ENCODE measurements around the gene PTGDS. TPM values are rescaled to one million over a fixed set of nuclear protein-coding genes. Genes with fewer than 3 reads are reported as not detected.
A peak's percentile ranks its signal among the peaks of the same experiment; 100 is the strongest.

Gene PTGDS
- total RNA-seq (2014; rRNA removed; shearing (Covaris generic)): 0.24 TPM in 1 of 2 replicates, not detected in the other

DNA sequence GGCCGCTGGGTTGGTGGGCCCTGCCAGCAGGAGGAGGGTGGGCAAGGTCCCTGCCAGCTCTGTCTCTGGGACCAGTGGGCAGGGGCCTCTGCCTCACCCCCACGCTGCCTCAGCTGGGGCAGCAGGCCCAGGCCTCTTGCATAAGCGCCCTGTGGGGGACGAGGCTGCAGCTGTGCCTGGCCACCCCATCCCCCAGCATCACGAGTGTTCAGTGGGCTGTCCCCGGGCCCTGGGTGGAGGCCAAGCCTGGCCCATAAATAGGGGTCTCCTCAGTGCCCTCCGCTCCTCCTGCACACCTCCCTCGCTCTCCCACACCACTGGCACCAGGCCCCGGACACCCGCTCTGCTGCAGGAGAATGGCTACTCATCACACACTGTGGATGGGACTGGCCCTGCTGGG, at the start of gene PTGDS:
TSS of gene PTGDS (plus strand) at position 282 of the 400 bp plus-strand sequence. CDS start at position 357, 75 bp downstream.
- no peak for DNase-seq (ENCODE audit: low read depth)

DNA sequence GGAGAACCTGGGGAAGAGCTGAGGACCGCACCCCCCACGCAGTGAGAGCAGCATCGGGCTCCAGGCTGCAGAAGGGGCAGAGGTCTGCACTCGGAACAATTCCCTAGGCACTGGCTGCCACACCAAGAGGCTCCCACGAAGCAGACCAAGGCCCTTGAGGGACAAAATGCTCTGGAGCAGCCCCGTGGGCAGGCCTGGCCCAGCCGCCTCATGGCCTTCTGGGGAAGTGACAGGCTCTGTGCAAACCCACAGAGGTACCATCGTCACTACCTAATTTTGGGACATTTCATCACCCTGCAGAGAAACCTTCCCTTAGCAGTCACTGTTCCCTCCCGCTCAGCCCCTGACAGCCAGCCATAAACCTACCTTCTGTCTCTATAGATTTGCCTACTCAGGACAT, 48.7 kb upstream of the PTGDS start:
- no peak for DNase-seq (ENCODE audit: low read depth)

DNA sequence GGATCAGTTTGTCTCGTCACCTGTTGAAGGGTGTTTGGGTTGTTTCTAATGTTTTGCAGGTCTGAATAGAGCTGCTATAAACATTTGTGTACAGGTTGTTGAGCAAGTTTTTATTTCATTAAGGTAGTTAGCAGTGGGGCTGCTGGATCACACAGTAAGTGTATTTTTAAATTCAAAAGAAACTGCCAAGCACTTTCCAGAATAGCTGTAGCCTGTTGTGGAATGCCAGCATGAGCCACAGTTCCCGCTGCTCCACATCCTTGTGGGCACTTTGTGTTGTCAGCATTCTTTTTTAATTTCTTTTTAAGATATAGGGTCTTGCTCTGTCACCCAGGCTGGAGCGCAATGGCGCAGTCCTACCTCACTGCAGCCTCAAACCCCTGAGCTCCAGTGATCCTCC, 47.3 kb upstream of the PTGDS start:
- no peak for DNase-seq (ENCODE audit: low read depth)

DNA sequence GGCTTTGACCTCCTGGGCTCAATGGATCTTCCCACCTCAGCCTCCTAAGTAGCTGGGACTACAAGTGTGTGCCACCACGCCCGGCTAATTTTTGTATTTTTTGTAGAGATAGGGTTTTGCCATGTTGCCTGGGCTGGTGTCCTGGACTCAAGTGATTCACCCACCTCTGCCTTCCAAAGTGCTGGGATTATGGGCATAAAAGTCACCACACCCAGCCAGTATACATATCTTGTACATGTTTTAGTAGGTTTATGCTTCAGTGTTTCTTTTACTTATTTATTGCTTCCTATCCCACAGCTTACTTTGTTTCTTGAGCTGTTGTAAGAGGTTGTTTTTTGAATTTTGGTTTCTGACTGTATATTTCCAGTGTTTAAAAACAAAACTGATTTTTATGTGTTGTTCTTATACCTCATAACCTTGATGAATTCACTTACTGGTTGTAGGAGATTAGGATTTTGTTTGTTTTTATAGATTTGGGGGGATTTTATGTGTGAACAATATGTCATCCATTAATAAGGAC, 45.6 kb upstream of the PTGDS start:
- DNase-seq (ENCODE audit: low read depth): no peak

DNA sequence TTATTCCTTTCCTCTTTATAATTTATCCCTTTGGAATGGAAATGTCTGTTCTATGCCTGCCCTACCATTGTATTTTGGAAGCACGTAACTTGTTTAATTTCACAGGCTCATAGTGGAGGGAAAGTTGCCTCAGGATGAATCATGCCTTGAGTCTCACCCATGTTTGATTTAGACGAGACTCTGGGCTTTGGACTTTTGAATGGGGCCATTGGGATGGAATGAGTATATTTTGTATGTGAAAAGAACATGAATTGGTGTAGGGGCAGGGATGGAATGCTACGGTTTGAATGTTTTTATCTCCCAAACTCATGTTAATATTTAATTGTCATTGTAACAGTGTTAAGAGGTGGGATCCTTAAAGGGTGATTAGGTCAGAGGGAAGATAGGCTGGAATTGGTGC, 43.0 kb upstream of the PTGDS start:
- no peak for DNase-seq (ENCODE audit: low read depth)

DNA sequence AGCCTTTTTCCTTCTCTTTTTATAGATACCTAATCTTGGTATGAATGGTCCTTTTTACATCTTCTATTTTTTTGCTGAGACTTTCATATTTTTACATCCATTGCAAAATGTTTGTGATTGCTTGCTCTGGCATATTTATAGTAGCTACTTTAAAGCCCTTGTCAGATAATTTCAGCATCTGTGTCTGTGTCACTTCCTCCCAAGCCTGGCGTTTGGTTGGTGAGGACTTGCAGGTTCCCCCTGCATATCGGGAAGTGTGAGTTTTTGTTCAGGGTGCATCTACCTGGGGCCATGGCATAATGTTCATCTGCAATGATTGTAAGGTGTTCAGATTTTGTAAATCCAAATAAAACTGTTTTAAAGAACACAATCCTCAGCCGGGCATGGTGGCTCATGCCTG, 41.7 kb upstream of the PTGDS start:
- no peak for DNase-seq (ENCODE audit: low read depth)

DNA sequence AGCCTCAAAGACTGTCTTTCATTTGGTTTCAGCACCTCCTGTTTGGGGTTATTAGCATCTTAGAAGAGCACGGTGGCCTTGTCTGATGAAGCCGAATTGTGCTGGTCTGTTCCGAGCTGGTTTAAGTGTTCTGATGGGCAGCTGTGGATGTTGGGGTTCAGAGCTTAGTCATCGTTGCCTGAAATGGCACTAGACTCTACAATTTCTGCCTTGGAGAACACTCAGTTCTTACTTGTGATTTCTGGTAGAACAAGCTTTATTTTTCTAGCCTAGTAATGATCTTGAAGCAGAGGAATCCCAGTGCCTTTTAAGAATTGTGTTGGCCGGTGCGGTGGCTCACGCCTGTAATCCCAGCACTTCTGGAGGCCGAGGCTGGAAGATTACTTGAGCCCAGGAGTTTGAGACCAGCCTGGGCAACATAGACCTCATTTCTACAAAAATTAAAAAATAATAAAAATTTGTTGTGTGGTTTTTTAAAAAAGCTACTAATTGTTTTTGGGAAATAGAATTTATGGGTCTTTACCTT, 40.6 kb upstream of the PTGDS start:
- DNase-seq (ENCODE audit: low read depth): no peak

DNA sequence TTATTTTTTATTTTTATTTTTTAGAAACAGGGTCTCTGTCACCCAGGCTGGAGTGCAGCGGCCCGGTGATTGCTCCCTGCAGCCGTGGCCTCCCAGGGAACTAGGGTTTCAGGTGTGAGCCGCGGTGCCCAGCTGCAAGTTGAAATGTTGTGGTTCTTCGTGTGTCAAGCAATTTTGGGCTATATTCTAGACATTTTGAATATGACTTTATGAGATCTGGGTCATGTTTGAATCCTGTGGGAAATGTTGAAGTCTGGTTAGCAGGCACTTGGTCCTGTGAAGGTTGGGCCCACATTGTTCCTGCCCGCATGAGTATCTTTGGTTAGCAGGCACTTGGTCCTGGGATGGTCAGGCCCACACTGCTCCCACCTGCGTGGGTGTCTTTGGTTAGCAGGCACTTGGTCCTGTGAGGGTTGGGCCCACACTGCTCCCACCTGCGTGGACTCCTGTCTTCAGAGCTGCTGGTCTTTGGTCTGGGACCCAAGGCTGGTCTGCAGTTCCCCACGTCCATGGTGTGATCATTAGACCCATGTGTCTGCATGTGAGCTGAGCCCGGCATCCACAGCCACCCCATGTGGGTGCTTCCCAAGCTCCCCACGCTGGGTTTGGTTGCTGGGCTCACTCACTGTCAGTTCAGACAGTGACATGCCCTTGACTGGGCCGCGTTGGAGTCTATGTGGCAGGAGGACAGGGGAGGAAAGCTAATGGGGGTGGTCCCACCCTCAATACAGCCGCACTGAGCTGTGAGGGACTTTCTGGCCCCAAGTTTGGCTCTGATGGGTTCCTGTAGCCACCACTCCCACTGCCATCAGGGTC, 39.9 kb upstream of the PTGDS start:
- DNase-seq (ENCODE audit: low read depth): no peak

DNA sequence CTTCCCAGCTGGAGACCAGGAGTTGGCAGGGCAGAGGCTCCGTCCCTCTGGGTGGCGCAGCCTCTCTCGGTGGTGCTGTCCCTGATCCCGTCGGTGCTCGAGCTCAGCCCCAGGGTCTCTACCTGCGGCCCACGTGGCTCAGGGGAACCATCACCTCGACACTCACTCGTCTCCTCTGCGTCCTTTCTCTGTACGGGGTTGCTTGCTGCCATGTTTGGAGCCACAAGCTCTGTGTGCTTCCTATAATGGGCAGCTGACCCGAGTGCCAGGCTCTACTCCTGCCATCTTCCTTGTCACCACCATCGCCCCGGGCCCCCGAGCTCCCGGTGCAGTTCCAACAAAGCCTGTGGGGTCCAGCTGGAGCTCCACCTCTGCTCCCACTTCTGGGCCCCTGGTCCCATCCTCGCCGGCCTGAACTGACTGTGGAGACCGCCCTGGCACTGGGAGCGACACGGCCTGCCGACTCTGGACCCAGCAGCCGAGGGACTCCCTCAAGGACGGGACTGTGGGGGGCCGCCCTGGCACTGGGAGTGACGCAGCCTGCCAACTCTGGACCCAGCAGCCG, 37.8 kb upstream of the PTGDS start:
- no peak for DNase-seq (ENCODE audit: low read depth)

DNA sequence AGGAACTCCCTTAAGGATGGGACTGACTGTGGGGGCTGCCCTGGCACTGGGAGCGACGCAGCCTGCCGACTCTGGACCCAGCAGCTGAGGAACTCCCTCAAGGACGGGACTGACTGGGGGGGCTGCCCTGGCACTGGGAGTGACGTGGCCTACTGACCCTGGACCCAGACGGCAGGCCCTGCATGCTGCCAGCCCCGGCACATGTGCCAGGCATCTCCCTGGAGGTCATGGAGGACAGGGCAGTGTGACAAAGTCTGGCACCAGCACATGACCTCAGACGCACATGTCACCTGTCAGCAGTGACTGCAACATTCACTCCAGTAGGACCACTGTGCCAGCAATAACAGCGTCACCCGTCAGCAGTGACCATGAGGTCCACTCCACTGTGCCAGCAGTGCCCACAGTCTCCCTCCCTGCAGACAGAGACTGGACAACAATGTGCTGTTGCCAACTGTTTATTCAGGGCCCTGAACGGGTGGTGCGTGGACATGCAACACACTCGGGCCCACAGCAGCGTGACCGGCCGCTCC, 37.2 kb upstream of the PTGDS start:
- DNase-seq (ENCODE audit: low read depth): no peak

DNA sequence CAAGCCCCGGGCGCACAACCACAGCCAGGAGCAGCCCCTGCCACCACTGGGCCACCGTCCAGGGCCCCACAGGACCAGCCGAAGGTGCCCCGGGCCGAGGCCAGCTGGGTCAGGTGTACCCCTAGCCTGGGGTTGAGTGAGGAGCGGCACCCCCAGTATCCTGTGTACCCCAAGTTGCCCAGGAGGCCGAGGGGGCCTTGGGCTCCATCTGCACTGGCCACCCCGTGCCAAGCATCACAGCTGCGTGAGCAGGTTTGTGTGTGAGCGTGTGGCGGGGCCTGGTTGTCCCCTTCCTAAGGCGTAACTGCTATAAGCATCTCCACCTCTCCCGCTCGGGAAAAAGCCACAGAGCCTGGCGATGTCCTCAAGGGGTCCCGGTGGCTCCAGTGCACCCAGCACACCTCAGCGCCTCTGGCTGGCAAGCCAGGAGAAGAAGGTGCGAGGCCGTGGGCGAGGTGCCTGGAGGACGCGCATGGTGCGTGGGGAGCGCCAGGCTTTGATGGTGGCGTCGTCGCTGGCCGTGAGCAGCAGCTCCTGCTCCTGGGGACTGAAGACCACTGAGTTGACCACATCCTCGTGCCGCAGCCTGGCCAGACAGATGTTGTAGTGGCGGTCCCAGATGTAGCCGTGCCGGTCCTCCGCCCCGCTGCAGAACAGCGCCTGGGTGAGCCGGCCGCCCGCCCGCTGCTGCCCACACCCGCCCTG, 36.6 kb upstream of the PTGDS start:
- DNase-seq (ENCODE audit: low read depth): no peak

DNA sequence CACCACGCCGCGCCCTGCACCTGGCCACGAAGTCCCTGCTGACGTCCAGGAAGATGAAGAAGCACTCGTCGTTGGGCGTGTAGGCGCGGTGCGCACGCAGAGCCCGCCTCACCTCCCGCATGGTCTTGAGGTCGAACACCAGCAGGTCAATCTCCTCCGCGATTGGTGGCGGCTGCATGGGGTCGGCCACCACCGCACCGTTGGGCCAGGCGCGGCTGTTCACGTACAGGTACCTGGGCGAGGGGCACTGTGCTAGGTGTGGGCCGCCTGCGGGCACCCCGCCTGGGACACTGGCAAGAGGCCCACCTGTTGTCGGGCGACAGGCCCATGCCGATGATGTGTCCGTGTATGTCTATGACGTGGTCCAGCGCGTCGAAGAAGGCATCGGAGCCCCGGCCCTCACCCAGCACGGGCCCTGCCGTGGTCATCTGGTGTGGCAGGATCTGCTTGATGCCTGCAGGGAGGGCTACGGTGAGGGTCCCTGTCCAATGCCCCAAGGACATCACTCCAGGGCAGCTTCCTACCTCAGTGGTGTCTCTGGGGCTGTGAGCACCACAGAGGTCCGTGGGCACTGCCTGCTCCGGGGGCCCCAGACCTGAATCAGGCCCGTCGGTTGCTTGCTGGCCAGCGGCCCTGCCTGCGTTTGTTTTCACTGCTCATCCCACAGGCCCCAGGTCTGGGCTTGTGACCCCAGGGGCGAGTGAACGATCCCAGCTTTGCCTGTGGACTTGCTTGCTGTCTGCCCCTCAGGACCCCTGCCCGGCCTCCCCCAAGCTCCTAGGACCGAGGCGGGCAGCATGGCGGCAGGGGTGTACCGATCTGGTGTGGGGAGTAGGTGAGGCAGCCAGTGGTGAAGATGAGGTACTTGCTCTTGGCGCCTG, 35.8 kb upstream of the PTGDS start:
- DNase-seq (ENCODE audit: low read depth): no peak

DNA sequence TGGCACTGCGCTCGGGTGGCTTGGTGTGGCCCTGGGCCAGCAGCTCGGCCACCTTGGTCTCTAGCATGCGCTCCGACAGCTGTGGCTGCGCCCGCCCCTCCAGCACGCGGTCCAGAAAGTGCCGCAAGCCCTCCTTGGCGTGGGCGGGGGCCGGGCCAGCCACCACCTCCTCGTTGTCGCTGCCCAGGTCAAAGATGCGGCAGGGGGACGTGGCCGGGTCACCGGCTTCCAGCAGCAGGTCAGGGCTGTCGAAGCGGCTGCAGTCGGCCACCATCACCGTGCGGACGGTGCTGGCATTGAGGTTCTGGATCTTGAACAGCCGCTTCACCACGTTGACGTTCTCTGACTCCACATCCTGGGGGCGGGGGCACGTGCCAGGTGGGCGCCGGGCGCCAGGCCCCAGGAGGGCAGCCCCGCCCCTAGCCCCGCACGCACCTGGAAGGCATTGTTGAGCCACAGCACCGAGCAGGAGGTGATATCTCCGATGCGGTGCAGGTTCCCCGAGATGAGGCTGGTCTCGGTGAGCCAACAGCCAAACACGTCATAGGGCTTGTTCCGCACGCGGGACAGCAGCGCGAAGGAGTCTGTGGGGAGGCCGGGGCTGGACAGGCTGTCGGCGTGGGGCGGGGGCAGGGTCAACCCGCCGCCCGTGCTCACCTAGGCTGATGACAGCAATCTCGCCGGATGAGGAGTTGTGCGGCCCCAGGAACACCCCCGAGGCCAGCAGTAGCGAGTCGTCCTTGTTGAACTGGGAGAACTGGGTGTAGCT, 35.0 kb upstream of the PTGDS start:
- no peak for DNase-seq (ENCODE audit: low read depth)

DNA sequence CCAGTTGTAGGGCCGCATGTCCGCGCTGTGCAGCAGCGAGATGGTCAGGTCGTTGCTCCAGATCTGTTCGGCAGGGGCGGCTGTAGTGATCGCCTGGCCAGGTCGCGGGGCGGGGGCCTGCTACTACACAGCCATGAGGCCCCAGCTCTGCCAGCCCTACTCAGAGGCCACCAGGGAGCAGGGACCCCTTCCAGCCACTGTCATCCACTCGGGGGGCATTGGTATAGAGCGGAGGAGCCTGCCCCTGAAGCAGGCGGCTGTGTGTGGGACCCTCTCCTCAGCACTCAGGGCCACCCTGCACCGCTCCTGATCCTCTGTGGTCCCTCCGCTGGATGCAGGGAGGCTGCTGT, 34.4 kb upstream of the PTGDS start:
- no peak for DNase-seq (ENCODE audit: low read depth)

DNA sequence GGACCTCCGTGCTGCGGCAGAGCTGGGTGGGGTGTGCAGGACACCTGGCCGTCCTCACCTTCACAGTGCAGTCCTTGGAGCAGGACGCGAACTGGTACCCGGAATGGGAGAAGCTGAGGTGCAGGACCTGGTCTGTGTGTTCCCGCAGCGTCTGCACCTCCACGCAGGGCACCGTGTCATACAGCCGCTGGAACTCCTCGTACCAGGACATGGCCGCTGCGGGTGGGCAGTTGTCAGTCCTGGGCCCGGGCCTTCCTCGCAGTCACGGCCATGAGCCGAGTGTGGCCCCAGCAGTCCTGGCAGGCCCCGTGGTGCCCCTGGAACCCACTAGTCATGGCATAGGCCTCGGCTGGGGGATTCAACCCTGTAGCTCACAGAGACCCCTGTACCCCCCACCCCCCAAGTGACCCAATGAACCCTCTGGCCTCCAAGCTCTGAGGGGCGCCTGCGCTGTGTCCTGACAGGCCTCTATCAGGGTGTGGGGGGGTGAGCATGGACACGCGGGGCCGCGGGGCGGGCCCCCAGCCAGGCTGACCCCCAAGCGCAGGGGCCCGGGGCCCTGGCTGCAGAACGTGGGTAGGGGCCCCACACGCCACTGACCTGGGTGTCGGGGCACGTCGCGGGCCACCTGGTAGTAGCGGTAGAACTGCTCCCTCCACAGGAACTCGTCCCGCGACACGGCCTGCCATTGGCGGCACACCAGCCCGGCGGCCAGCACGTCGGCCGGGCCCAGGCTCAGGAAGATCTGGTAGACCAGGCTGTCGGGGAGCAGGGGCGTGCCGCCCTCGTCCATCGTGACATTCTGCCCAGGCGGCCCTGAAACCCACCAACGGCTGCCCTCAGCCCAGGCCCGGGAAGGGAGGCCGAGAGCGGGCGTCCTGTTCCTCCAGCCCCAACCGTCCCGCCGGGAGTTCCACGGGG, 33.8 kb upstream of the PTGDS start:
- DNase-seq (ENCODE audit: low read depth): no peak

DNA sequence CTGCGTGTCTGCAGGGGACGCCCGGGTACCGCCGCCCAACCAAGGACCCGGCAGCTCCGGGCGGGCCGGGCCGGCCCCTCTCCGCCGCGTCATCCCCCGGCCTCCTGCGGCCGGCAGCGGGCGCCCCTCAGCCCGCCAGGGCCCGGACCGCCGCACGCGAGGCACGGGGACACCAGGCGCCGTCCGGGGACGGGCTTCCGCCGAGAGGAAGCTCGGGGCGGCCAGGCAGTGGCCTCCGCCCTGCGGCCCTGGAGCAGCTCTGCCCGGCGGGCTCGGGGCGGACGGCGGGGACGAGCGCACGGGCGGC, 33.1 kb upstream of the PTGDS start:
- peak; percentile 66 for DNase-seq (ENCODE audit: low read depth)

DNA sequence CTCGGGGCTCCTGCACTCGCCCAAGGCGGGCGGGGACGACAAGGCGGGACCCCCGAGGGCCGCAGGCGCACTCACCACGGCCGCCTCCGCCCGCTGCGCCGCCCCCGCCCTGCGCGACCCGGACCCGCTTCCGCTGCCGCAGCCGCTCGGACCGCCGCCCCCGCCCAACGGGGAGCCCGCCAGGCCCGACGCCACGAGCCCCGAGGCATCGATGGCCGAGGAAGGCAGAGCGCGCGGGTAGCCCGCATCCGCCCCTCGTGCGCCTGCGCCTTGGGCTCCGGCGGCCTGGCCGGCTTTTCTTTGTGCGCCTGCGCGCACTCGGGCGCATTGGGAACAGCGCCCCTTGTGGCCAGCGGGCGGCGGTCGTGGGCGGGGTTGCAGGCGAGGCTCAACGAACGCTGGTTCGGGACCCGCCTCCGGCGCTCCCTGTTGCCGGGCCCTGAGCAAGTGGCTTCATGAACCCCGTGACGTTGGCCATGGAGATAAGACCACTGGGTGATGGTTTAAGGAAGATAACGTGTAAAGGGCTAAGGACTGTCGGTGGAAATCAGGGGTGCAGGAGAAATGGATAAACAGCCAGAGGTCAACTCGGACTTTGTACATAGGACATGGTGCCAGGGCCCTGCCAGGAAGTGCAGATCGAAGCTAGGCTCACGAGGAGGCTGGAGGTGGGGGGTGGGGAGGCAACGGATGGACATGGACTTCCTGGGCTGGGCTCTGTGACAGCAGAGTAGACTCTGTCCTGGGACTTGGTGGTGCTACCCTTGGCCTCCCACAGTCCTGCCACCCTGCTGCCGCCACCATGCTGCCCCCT, 32.6 kb upstream of the PTGDS start, which contains the start of the genes C8G and FBXW5:
TSS of gene C8G (plus strand) at position 725 of the 814 bp plus-strand sequence. CDS start at position 803, 78 bp downstream.
TSS of gene FBXW5 (minus strand) at position 220 of the 814 bp plus-strand sequence. CDS start 655 bp downstream, outside the sequence.
- peak; percentile 88 for DNase-seq (ENCODE audit: low read depth)
